ENCODE results near the gene MND1. TPM values are rescaled to one million over a fixed set of nuclear protein-coding genes. Genes with fewer than 3 reads are reported as not detected.
A peak's percentile ranks its signal among the peaks of the same experiment; 100 is the strongest.
"Not testable (repeated sequence)": the region's sequence is repeated elsewhere in the genome, so short reads cannot be mapped to it uniquely, and the experiment has no call there.

The MND1 gene
- total and polyA plus RNA-seq, 10 donors, result 0.76 to 10.9 (median 2.3) TPM

GRCh38 chr4:153451911-153452657, 107.6 kb downstream of the MND1 start:
- Histone ChIP-seq H3K36me3 (no peaks in the 10 kb centered on the region), H3K9me3 (no peaks in the 10 kb centered on the region), H3K4me3 (no peak overlapping the region), H3K4me1 (peaks cover 11 to 60% (median 24%) of the 10 kb centered on the region in 6 donors), H3K27me3 (replicated peaks in 1 of 7) (no peaks in the 10 kb centered on the region), H3K27ac (peak overlapping the region in 6 of 8 donors; percentile 23 to 83 (median 78))
- TF ChIP-seq POLR2AphosphoS5 (IDR thresholded peaks at IDR 0.05) (no peak), CTCF (IDR thresholded peaks at IDR 0.05 in 8 of 11, conservative IDR thresholded peaks at IDR 0.05 in 3 of 11) (no peak), POLR2A (IDR thresholded peaks at IDR 0.05) (no peak)
- DNase-seq, result peak; percentile 79
- 76 to 88% (median 83%) methylated on average over 27 of the region's 27 CpGs for WGBS, 5 donors
- intact Hi-C loops (cut with DNase I; ENCODE audit: low total_unique reads), result no loop called here

- H3K4me1 ChIP-seq, result peaks cover 11 to 60% (median 24%) of the 10 kb centered on the region in 6 donors
- no peaks in the 10 kb centered on the region for H3K36me3 ChIP-seq
- peak overlapping the region in 5 of 8 donors; percentile 23 to 83 (median 78) for H3K27ac ChIP-seq
- intact Hi-C loops (cut with DNase I; ENCODE audit: low total_unique reads), result no loop called here
- no peak overlapping the region for H3K4me3 ChIP-seq
- TF ChIP-seq POLR2A (IDR thresholded peaks at IDR 0.05) (no peak), CTCF (IDR thresholded peaks at IDR 0.05 in 8 of 11, conservative IDR thresholded peaks at IDR 0.05 in 3 of 11) (no peak), POLR2AphosphoS5 (IDR thresholded peaks at IDR 0.05) (no peak)
- DNase-seq, result no peak
- WGBS, 5 donors, result 67 to 98% (median 74%) methylated on average over 2 to 4 of the region's 4 CpGs
- no peaks in the 10 kb centered on the region for H3K9me3 ChIP-seq
- H3K27me3 ChIP-seq (replicated peaks in 1 of 7), result no peaks in the 10 kb centered on the region
Measured at GRCh38 chr4:153452658-153453378, 108.3 kb downstream of the MND1 start.

GRCh38 chr4:153453402-153453801, 108.9 kb downstream of the MND1 start:
- 74 to 91% (median 87%) methylated on average over 8 of the region's 8 CpGs for WGBS, 5 donors
- Histone ChIP-seq H3K27ac (peak overlapping the region in 4 of 8 donors; percentile 56 to 78 (median 68)), H3K27me3 (replicated peaks in 1 of 7) (no peaks in the 10 kb centered on the region), H3K9me3 (no peaks in the 10 kb centered on the region), H3K4me1 (peaks cover 11 to 55% (median 24%) of the 10 kb centered on the region in 6 donors), H3K4me3 (no peak overlapping the region), H3K36me3 (no peaks in the 10 kb centered on the region)
- DNase-seq, result no peak
- intact Hi-C loops (cut with DNase I; ENCODE audit: low total_unique reads), result no loop called here
- TF ChIP-seq POLR2A (IDR thresholded peaks at IDR 0.05) (no peak), POLR2AphosphoS5 (IDR thresholded peaks at IDR 0.05) (peak in 1 of 3 donors; percentile 15)

GRCh38 chr4:153458969-153459368, 114.5 kb downstream of the MND1 start:
- Histone ChIP-seq H3K27ac (no peak overlapping the region), H3K4me1 (peaks cover 0 to 13% (median under 1%) of the 10 kb centered on the region in 6 donors), H3K27me3 (replicated peaks in 1 of 7) (no peaks in the 10 kb centered on the region), H3K36me3 (no peaks in the 10 kb centered on the region), H3K9me3 (no peaks in the 10 kb centered on the region), H3K4me3 (no peak overlapping the region)
- DNase-seq, result no peak
- TF ChIP-seq CTCF (IDR thresholded peaks at IDR 0.05 in 8 of 11, conservative IDR thresholded peaks at IDR 0.05 in 3 of 11), result no peak
- no peak for TF ChIP-seq POLR2A (IDR thresholded peaks at IDR 0.05)
- TF ChIP-seq POLR2AphosphoS5 (IDR thresholded peaks at IDR 0.05), result no peak
- WGBS, 5 donors, result 9 to 17% (median 11%) methylated on average over 1 of the region's 1 CpG
- intact Hi-C loops (cut with DNase I; ENCODE audit: low total_unique reads), result no loop called here

GRCh38 chr4:153461549-153461948, 117.1 kb downstream of the MND1 start:
- peaks cover 9 to 30% (median 16%) of the 10 kb centered on the region in 6 donors for H3K4me1 ChIP-seq
- 95 to 99% (median 97%) methylated on average over 4 of the region's 4 CpGs for WGBS, 5 donors
- not testable (repeated sequence) for DNase-seq

More at GRCh38 chr4:153461549-153461948, 117.1 kb downstream of the MND1 start:
- not testable (repeated sequence) for H3K9me3 ChIP-seq; H3K27me3 ChIP-seq (replicated peaks in 1 of 7); H3K27ac ChIP-seq; H3K4me3 ChIP-seq; H3K36me3 ChIP-seq
- intact Hi-C loops (cut with DNase I; ENCODE audit: low total_unique reads), result loop anchor here (10.0 kb wide), 1 partner anchor 113 kb away; no protein-coding TSS in a partner anchor
